GM12878 (cell line): ENCODE results near the gene EPHA10. TPM values are rescaled to one million over a fixed set of nuclear protein-coding genes. Genes with fewer than 3 reads are reported as not detected.

Experiments
- ATAC-seq: fragments of 200-7000 bp; cut with Tn5 transposase; 3 replicates; pipeline ENCODE4 v1.9.1; 2020; ENCODE audit warnings: mild to moderate bottlenecking, moderate library complexity
- BruUV-seq: library from RNA; stranded (reverse); fragments of 400-500 nt; replicated peaks from 2 replicates; lab custom pipeline; 2021; lab: Mats Ljungman, UMichigan
- CTCF ChIA-PET: fragments of 300-600 bp; sonication (Branson Sonifier 250); formaldehyde crosslinking; extraction: SDS; loops from one replicate; lab custom pipeline; 2021; ENCODE audit warnings: inconsistent platforms; lab: Yijun Ruan, JAX
- POLR2A ChIA-PET: fragments of 350-600 bp; formaldehyde crosslinking; extraction: SDS; loops from one replicate; lab custom pipeline; 2021; ENCODE audit warnings: inconsistent platforms; lab: Charles Lee
- RAD21 ChIA-PET: fragments of 300-600 bp; sonication (Branson Sonifier 250); formaldehyde crosslinking; loops from one replicate; lab custom pipeline; 2023; ENCODE audit warnings: antibody characterized with exemption; ENCODE audit not compliant: unreplicated experiment; lab: Charles Lee
- SMC1A ChIA-PET: fragments of 300-600 bp; sonication (Branson Sonifier 250); formaldehyde crosslinking; loops from one replicate; lab custom pipeline; 2023; ENCODE audit not compliant: unreplicated experiment, uncharacterized antibody; lab: Charles Lee
- DNase-seq: peaks from one replicate; pipeline ENCODE4 v3.0.0-alpha.2; 2011; ENCODE audit warnings: low read depth, low spot score
- FAIRE-seq: peaks from 3 replicates; lab custom pipeline; 2011; peaks lifted over from hg19 to GRCh38; lab: Jason Lieb, UNC
- H2AFZ ChIP-seq: 2 replicates; pipeline ENCODE4 v1.6.0; 2011; ENCODE audit warnings: low read depth, low read length, control low read depth; ENCODE audit not compliant: control insufficient read depth
- H3K27ac ChIP-seq: 2 replicates; pipeline ENCODE4 v1.5.1; 2011; ENCODE audit warnings: control low read depth; ENCODE audit not compliant: control insufficient read depth, insufficient read depth
- H3K27me3 ChIP-seq, 2 experiments: replicated peaks in 1 of 2; 2 replicates each; pipeline versions ENCODE4 v1.6.0 to v1.6.1; 2011; ENCODE audit warnings: low read length in 1 of 2; ENCODE audit not compliant: control insufficient read depth in 2 of 2, insufficient read depth in 2 of 2
- H3K36me3 ChIP-seq, 2 experiments: 2 replicates each; pipeline ENCODE4 v1.5.1; 2011; ENCODE audit warnings: low read length in 1 of 2; ENCODE audit not compliant: control insufficient read depth in 2 of 2, insufficient read depth in 2 of 2
- H3K4me1 ChIP-seq: 2 replicates; pipeline ENCODE4 v1.6.1; 2011; ENCODE audit warnings: mild to moderate bottlenecking, low read length, moderate library complexity, mixed read lengths; ENCODE audit not compliant: control insufficient read depth, insufficient read depth
- H3K4me2 ChIP-seq: 2 replicates; pipeline ENCODE4 v1.6.0; 2011; ENCODE audit warnings: control low read depth; ENCODE audit not compliant: control insufficient read depth, insufficient read depth
- H3K4me3 ChIP-seq: fragments of 200-600 bp; sonication (generic); 2 replicates; pipeline ENCODE4 v1.5.1; 2016
- H3K79me2 ChIP-seq: 2 replicates; pipeline ENCODE4 v1.6.0; 2011; ENCODE audit warnings: low read length; ENCODE audit not compliant: control insufficient read depth, insufficient read depth
- H3K9ac ChIP-seq: 2 replicates; pipeline ENCODE4 v1.8.0; 2011; ENCODE audit warnings: low read length, control low read depth, mixed read lengths; ENCODE audit not compliant: control insufficient read depth, insufficient read depth
- H3K9me3 ChIP-seq: replicated peaks from 3 replicates; pipeline ENCODE4 v1.5.1; 2011; ENCODE audit warnings: mild to moderate bottlenecking, low read length; ENCODE audit not compliant: control insufficient read depth, insufficient read depth
- H4K20me1 ChIP-seq: 2 replicates; pipeline ENCODE4 v1.6.0; 2011; ENCODE audit not compliant: control insufficient read depth, insufficient read depth
- CEBPB ChIP-seq, 2 experiments: fragments of 150-350 bp in 1 of 2; IDR thresholded peaks; 2 replicates each; pipeline ENCODE4 v1.6.1; 2012 to 2014; ENCODE audit warnings: low read depth in 2 of 2, low read length in 2 of 2, borderline replicate concordance in 1 of 2, inconsistent platforms in 1 of 2
- NFXL1 ChIP-seq: fragments of 450-650 bp; IDR thresholded peaks from 2 replicates; pipeline ENCODE4 v1.6.1; 2017; ENCODE audit warnings: antibody characterized with exemption, mild to moderate bottlenecking, borderline replicate concordance
- SMARCA5 ChIP-seq: fragments of 450-650 bp; IDR thresholded peaks from 2 replicates; pipeline ENCODE4 v1.6.1; 2017; ENCODE audit warnings: mild to moderate bottlenecking
- SPI1 ChIP-seq: IDR thresholded peaks from 2 replicates; pipeline ENCODE4 v1.6.1; 2011; ENCODE audit warnings: low read depth, mild to moderate bottlenecking, low read length, moderate library complexity, borderline replicate concordance; ENCODE audit not compliant: insufficient read depth
- ZNF217 ChIP-seq: fragments of 450-650 bp; IDR thresholded peaks from 2 replicates; pipeline ENCODE4 v1.6.1; 2017; ENCODE audit warnings: antibody characterized with exemption, mild to moderate bottlenecking
- ZZZ3 ChIP-seq: IDR thresholded peaks from 2 replicates; pipeline ENCODE4 v1.6.1; 2011; ENCODE audit warnings: low read depth; ENCODE audit not compliant: control insufficient read depth, insufficient read length
- WGBS: methylation state at CpG from one replicate; pipeline ENCODE4 v1.1.6; 2016; ENCODE audit warnings: low lambda C conversion rate; ENCODE audit not compliant: insufficient replicate concordance, insufficient coverage; ENCODE audit errors: missing lambda C conversion rate; 5-methylcytosine and 5-hydroxymethylcytosine counted together
- in situ Hi-C: fragments of 300-500 bp; cut with MboI; formaldehyde crosslinking; loops from 9 replicates; pipeline ENCODE4 v1.14.3; 2018; ENCODE audit warnings: mixed read lengths
- intact Hi-C: fragments of 100-400 bp; cut with micrococcal nuclease; formaldehyde crosslinking; loops from one replicate; pipeline ENCODE4 v1.14.2; 2022; ENCODE audit not compliant: unreplicated experiment
- polyA plus RNA-seq, 11 experiments: library from polyadenylated mRNA; depleted of rRNA in 4 of 11; unstranded in 6 of 11; stranded (reverse) in 5 of 11; fragments of >200 nt; fragmentation: Nextera tagmentation in 4 of 11; fragmentation: Illumina TruSeq in 1 of 11; extraction: Ambion mirVana in 4 of 11; extraction: Trizol in 1 of 11; gene quantifications; 1 replicate in 1 of 11; 2 replicates in 10 of 11; pipeline versions ENCODE4 v1.2.1 to v1.2.3, GENCODE V29; 2011 to 2016; ENCODE audit warnings: inconsistent platforms in 2 of 11, missing spikeins in 2 of 11, low read depth in 1 of 11
- total RNA-seq, 4 experiments: library from RNA; depleted of rRNA in 3 of 4; stranded (reverse); fragments of >200 nt in 3 of 4; fragmentation: Illumina TruSeq in 1 of 4; extraction: Trizol in 1 of 4; gene quantifications; 2 replicates each; pipeline versions ENCODE4 v1.2.1 to v1.2.3, GENCODE V29; 2013 to 2021
- TF ChIP-seq, protein P1 (sequence below): IDR thresholded peaks from 2 replicates; pipeline ENCODE4 v1.6.1; 2011; ENCODE audit warnings: low read depth, mild to moderate bottlenecking, low read length, moderate library complexity, borderline replicate concordance; ENCODE audit errors: extremely low read depth

EPHA10 gene
- total and polyA plus RNA-seq, 10 of the 15 experiments (the other 5 are each of a cell fraction or from before 2014, with no cell fraction given), result 0.05 to 0.06 TPM; not detected in 8

DNA sequence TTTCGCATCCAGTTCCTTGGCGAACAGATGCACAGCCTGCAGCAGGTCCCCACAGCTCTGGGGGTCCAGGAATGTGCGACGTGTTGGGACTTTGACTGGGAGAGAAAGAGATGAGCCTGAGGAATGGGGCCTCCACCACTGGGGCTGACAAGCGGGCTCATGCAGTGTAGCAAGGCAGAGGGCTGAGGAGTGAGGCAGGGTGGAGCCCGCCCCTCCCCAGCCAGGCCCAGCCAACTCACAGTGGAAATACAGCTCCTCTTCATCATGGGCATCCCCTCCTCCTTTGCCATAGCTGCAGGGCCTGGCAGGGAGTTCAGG is 41.9 kb downstream of the EPHA10 start (continued):
- TF ChIP-seq SPI1, result no peak

DNA sequence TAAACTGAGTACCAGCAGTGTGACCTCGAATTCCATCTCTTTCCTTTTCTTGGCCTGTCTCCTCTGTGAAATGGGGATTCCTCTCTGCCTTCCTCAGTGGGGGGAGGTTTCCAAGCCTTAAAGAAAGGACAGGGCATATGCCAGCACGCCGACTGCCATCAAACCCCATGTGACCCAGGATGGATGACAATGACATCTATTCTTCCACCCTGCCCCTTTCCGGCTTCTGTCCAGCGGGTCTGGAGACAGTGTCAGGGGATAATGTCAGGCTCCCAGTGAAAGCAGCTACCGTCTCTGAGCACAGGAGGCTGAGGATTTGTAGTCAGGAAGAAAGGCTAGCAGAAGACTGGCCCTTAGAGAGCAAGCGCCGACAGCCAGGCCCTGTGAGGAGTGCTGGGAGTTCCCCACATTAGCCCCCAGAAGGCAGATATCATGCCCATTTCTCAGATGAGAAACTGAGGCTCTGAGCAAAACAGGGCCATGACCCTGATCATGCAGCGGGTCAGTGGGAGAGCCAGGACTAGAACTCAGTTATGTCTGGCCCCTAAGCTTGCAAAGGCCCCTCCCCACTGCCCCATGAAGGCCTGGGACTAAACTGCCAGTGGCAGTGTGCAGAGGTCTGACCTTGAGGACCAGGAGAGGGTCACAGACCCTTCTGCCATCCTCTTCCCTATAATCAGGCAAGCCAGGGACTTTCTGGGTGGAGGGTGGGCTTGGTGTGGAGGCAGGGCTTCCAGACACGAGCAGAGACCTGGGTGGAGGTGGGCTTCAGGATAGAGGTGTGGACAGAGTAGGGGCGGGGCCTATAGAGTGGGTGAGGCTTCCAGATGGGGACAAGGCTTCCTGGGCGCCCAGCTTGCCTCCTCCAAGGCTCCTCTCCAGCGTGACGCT is 42.5 kb downstream of the EPHA10 start:
- no TSS peak for BruUV-seq
- ATAC-seq, result no peak
- SMC1A ChIA-PET, result interaction anchor here (0.6 kb wide), 1 partner anchor 205 kb away, joined by 5 read pairs; no protein-coding TSS in a partner anchor

More for the DNA sequence above, 42.5 kb downstream of the EPHA10 start:
- in situ Hi-C loops, result no loop called here
- Histone ChIP-seq H3K4me1 (no peaks in the 10 kb centered on the region), H4K20me1 (no peaks in the 10 kb centered on the region), H3K27ac (no peak overlapping the region), H3K4me3 (no peak overlapping the region), H3K79me2 (no peaks in the 10 kb centered on the region), H2AFZ (no peak overlapping the region), H3K9me3 (no peaks in the 10 kb centered on the region), H3K36me3 (no peaks in the 10 kb centered on the region), H3K9ac (no peak overlapping the region), H3K27me3 (peaks cover 0 to 1% of the 10 kb centered on the region in 2 experiments; a peak in 1 of 4 replicates), H3K4me2 (no peak overlapping the region)
- WGBS, result 30% methylated on average over 14 of the region's 14 CpGs
- TF ChIP-seq ZNF217, result no peak
- no peak for TF ChIP-seq CEBPB (IDR thresholded peaks at IDR 0.05; ENCODE audit: borderline replicate concordance in 1 of 2, low read depth in 2 of 2, low read length in 2 of 2)
- TF ChIP-seq NFXL1, result no peak
- TF ChIP-seq ZZZ3, result no peak
- TF ChIP-seq, protein P1, sequence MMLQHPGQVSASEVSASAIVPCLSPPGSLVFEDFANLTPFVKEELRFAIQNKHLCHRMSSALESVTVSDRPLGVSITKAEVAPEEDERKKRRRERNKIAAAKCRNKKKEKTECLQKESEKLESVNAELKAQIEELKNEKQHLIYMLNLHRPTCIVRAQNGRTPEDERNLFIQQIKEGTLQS, result no peak
- no peak for TF ChIP-seq SMARCA5
- intact Hi-C loops, result no loop called here
- ChIA-PET RAD21 (no interaction called here), CTCF (no interaction called here), POLR2A (no interaction called here)
- DNase-seq, result no peak
- no peak for FAIRE-seq
